GM12801 (cell line): ENCODE results near the gene PCDH9.

Experiments used
- CTCF ChIP-seq: IDR thresholded peaks from one replicate; pipeline ENCODE4 v1.5.1; 2011; ENCODE audit warnings: control low read depth; ENCODE audit not compliant: insufficient read length; ENCODE audit errors: extremely low read depth

The PCDH9 gene

GRCh38 chr13:67106502-67107057 is 123.6 kb downstream of the PCDH9 start:
- TF ChIP-seq CTCF, result no peak

DNA sequence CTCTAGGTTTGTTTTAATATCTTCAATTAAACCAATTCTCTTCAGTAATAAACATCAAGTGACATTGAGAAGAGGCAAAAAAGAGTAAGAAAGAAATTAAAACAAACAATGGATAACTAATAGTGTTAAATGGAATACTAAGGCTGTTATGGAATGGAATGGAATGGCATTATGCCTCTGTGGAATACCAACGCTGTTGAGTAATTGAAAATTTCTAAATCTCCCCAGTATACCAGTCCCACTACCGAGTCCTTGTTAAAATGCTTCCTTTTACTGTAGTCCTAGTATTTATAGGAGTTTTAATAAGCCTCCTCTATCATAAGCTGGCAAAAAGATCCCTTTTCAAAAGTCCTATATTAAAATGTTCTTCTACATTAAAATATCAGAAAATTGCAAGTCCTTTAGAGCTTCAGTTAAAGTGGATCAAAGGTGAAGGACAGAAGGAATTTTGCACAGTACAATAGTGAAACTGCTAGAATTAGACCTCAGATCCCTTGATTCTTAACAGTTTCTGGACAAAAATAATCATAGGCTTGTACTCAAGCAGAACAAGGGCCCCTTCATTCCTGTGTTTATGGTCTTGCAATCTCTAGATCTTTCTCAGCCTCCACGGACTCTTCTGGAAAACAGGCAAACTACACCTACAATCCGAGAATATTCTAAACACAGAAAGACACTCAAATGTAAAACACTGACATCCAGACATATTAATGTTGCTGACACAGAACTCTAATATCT is 128.2 kb downstream of the PCDH9 start:
- no peak for TF ChIP-seq CTCF

GRCh38 chr13:67100730-67101129 is 129.4 kb downstream of the PCDH9 start:
- no peak for TF ChIP-seq CTCF

- TF ChIP-seq CTCF, result no peak
These were observed 130.6 kb downstream of the PCDH9 start for GRCh38 chr13:67099494-67099893.

DNA sequence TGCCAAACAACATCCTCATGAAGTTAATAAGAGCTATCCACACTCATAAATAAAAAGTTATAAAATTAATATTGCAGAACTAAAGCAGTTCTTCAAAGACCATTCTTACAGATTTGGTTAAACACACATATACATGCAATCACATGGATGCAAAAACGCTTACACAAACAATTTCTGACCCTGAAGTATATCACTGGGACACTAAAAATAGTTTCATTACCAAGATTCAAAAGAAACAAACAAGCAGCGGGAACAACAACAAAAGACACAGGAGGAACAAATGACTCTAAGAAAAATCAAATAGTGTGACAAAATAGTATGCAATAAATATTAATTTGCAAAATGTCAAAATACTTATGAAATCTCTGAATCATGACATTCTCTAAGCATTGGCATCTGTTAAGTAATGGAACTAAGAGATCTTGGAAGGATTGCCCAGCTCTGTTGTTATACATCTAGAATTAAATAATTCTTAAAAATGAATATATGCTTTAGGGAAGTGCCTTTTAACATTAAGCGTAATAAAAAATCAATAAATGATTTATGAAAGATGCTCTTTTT is 132.2 kb downstream of the PCDH9 start:
- TF ChIP-seq CTCF, result no peak

DNA sequence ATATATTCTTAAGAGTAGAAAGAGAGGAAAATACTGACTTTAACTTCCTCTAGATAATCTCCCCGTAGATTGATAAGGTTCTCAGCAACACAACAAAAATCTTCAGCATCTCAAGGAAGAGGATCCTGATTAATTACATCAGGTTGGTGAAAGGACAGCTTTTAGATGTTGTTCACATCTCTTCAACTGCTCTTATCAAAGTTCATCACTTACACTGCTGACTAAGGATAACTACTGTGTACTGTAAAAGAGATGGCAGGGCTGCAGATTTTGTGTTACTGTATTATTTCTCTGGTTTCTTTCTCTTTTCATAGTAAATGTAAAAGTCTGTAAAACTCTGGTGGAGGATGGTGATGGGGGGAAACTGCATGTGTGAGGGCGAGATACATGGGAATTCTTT is 133.7 kb downstream of the PCDH9 start:
- TF ChIP-seq CTCF, result no peak

GRCh38 chr13:67095621-67096020 is 134.5 kb downstream of the PCDH9 start:
- no peak for TF ChIP-seq CTCF
